GM19193 (cell line): ENCODE results near the gene PCDHGA12.
"Not testable (repeated sequence)": the region's sequence is repeated elsewhere in the genome, so short reads cannot be mapped to it uniquely, and the experiment has no call there.

ENCODE experiments used
- POLR2A ChIP-seq: IDR thresholded peaks from 4 replicates; pipeline ENCODE4 v1.6.1; 2011; ENCODE audit not compliant: insufficient read depth, insufficient read length; ENCODE audit errors: extremely low read depth

The PCDHGA12 gene

DNA sequence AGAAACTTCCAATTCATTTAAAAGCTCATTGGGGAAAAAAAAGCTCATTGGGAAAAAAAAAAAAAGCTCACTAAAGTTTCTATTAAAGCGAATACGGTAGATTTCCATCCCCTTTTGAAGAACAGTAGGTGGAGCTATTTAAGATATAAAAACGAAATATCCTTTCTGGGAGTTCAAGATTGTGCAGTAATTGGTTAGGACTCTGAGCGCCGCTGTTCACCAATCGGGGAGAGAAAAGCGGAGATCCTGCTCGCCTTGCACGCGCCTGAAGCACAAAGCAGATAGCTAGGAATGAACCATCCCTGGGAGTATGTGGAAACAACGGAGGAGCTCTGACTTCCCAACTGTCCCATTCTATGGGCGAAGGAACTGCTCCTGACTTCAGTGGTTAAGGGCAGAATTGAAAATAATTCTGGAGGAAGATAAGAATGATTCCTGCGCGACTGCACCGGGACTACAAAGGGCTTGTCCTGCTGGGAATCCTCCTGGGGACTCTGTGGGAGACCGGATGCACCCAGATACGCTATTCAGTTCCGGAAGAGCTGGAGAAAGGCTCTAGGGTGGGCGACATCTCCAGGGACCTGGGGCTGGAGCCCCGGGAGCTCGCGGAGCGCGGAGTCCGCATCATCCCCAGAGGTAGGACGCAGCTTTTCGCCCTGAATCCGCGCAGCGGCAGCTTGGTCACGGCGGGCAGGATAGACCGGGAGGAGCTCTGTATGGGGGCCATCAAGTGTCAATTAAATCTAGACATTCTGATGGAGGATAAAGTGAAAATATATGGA, at the start of gene PCDHGA12:
Gene PCDHGA12 (plus strand): TSS at position 176 of the 782 bp plus-strand sequence. CDS start 253 bp downstream, at position 429.
- no peak for TF ChIP-seq POLR2A

DNA sequence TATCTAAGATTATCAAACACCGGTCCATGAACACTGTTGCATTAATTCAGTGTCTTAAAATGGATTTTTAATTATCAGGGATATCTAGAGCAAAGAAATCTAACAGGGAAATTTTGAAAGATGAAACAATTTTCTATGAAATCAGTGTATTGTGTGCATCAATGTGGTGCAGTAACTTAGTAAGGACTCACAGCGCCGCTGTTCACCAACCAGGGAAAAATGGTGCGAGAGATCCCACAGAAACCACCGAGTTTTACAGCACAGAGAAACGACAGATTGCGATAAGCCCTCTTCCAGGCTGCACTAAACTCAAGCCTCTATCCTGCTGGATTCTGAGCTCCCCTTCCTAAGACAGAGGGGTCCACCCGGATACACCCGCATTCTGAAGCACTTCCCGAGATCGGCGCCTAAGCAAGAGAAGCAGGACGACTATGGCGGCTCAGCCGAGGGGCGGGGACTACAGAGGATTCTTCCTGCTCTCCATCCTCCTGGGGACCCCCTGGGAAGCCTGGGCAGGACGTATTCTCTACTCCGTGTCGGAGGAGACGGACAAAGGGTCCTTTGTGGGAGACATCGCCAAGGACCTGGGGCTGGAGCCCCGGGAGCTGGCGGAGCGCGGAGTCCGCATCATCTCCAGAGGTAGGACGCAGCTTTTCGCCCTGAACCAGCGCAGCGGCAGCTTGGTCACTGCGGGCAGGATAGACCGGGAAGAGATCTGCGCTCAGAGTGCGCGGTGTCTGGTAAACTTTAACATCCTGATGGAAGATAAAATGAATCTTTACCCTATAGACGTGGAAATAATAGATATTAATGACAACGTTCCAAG, 47.6 kb upstream of the PCDHGA12 start, which contains the start of gene PCDHGA7:
Gene PCDHGA7 (plus strand): TSS at position 274 of the 826 bp plus-strand sequence. CDS start 158 bp downstream, at position 432.
- TF ChIP-seq POLR2A, result no peak

DNA sequence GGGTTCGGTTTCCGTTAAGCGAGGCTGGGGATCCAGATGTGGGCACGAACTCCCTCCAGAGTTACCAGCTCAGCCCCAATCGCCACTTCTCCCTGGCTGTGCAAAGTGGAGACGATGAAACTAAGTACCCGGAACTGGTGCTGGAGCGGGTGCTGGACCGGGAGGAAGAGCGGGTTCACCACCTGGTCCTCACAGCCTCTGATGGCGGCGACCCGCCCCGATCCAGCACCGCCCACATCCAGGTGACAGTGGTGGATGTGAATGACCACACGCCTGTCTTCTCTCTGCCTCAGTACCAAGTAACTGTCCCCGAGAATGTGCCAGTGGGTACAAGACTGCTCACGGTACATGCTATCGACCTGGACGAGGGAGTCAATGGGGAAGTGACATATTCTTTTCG, 47.0 kb upstream of the PCDHGA12 start:
- no peak for TF ChIP-seq POLR2A

DNA sequence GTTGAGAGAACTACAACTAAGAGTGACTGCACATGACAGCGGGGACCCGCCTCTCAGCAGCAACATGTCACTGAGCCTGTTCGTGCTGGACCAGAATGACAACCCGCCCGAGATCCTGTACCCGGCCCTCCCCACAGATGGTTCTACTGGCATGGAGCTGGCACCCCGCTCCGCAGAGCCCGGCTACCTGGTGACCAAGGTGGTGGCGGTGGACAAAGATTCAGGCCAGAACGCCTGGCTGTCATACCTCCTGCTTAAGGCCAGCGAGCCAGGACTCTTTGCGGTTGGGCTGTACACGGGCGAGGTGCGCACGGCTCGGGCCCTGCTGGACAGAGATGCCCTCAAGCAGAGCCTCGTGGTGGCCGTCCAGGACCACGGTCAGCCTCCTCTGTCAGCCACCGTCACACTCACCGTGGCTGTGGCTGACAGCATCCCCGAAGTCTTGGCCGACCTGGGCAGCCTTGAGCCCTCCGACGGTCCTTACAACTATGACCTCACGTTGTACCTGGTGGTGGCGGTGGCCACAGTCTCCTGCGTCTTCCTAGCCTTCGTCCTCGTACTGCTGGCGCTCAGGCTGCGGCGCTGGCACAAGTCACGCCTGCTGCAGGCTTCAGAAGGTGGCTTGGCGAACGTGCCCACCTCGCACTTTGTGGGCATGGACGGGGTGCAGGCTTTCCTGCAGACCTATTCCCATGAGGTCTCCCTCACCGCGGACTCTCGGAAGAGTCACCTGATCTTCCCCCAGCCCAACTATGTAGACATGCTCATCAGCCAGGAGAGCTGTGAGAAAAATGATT, 45.6 kb upstream of the PCDHGA12 start:
- TF ChIP-seq POLR2A, result no peak

DNA sequence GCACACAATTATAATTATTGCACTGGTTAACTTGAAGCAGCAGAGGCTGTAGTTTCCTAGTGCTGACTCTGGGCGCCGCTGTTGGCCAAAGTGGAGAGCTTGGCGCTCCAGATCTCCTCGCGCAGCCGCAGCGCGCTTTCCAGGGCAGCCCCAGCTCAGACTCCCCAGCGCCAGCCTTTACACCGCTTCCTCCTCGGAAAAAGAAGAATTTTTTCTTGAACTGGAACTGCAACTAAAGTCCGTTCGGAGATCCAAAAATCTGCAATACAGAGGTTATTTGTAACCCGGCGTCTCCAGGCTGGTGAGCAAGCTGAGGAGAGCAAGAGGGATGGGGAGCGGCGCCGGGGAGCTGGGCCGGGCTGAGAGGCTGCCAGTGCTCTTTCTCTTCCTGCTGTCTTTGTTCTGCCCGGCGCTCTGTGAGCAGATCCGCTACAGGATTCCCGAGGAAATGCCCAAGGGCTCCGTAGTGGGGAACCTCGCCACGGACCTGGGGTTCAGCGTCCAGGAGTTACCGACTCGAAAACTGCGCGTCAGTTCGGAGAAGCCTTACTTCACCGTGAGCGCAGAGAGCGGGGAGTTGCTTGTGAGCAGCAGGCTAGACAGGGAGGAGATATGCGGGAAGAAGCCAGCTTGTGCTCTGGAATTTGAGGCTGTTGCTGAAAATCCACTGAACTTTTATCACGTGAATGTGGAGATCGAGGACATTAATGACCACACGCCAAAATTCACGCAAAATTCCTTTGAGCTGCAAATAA, 42.6 kb upstream of the PCDHGA12 start, which contains the start of gene PCDHGB4:
Gene PCDHGB4 (plus strand): TSS at position 142 of the 755 bp plus-strand sequence. CDS start 187 bp downstream, at position 329.
- TF ChIP-seq POLR2A, result not testable (repeated sequence)

DNA sequence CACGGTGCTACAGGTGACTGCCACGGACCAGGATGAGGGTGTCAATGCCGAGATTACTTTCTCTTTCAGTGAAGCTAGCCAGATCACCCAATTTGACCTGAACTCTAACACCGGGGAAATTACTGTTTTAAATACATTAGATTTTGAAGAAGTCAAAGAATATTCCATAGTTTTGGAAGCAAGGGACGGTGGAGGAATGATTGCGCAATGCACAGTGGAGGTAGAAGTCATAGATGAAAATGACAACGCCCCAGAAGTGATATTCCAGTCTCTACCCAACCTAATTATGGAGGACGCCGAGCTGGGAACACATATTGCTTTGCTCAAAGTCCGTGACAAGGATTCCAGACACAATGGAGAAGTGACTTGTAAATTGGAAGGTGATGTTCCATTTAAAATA, 41.6 kb upstream of the PCDHGA12 start:
- no peak for TF ChIP-seq POLR2A

DNA sequence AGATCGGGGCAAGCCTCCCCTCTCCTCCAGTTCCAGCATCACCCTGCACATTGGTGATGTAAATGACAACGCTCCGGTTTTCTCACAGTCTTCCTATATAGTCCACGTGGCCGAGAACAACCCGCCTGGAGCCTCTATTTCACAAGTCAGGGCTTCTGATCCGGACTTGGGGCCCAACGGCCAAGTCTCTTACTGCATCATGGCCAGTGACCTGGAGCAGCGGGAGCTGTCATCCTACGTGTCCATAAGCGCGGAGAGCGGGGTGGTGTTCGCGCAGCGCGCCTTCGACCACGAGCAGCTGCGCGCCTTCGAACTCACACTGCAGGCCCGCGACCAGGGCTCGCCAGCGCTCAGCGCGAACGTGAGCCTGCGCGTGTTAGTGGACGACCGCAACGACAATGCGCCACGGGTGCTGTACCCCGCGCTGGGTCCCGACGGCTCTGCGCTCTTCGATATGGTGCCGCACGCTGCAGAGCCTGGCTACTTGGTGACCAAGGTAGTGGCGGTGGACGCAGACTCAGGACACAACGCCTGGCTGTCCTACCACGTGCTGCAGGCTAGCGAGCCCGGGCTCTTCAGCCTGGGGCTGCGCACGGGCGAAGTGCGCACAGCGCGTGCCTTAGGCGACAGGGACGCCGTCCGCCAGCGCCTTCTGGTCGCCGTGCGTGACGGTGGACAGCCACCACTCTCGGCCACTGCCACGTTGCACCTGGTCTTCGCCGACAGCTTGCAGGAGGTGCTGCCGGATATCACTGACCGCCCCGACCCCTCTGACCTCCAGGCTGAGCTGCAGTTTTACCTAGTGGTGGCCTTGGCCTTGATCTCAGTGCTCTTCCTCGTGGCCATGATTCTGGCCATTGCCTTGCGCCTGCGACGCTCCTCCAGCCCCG, 40.9 kb upstream of the PCDHGA12 start:
- TF ChIP-seq POLR2A, result no peak

DNA sequence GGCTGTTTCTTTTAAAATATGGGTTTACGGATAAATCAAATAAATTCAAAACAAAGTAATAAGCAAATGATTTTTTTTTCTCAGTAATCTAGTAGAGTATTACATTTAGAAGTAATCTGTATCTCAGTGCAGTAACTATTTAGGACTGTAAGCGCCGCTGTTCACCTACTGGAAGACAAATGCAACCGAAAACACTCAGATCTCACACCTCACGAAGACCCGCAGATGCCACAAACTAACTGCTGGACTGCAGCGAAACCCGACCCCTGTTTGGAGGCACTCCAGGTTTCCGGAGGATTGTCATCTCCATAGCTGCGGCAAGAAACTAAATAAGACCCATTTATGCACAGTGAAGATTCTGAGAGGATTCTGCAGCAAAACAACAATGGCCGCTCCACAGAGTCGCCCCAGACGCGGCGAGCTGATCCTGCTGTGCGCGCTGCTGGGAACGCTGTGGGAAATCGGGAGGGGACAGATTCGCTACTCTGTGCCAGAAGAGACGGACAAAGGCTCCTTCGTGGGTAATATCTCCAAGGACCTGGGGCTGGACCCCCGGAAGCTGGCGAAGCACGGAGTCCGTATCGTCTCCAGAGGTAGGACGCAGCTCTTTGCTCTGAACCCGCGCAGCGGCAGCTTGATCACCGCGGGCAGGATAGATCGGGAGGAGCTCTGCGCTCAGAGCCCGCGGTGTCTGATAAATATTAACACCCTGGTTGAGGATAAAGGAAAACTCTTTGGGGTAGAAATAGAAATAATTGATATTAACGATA, 37.7 kb upstream of the PCDHGA12 start, which contains the start of gene PCDHGA8:
Gene PCDHGA8 (plus strand): TSS at position 205 of the 770 bp plus-strand sequence. CDS start 181 bp downstream, at position 386.
- TF ChIP-seq POLR2A, result no peak

DNA sequence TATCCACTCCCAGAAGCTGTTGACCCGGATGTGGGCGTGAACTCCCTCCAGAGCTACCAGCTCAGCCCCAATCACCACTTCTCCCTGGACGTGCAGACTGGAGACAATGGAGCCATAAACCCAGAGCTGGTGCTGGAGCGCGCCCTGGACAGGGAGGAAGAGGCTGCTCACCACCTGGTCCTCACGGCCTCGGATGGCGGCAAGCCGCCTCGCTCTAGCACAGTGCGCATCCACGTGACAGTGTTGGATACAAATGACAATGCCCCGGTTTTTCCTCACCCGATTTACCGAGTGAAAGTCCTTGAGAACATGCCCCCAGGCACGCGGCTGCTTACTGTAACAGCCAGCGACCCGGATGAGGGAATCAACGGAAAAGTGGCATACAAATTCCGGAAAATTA, 37.0 kb upstream of the PCDHGA12 start:
- TF ChIP-seq POLR2A, result no peak

DNA sequence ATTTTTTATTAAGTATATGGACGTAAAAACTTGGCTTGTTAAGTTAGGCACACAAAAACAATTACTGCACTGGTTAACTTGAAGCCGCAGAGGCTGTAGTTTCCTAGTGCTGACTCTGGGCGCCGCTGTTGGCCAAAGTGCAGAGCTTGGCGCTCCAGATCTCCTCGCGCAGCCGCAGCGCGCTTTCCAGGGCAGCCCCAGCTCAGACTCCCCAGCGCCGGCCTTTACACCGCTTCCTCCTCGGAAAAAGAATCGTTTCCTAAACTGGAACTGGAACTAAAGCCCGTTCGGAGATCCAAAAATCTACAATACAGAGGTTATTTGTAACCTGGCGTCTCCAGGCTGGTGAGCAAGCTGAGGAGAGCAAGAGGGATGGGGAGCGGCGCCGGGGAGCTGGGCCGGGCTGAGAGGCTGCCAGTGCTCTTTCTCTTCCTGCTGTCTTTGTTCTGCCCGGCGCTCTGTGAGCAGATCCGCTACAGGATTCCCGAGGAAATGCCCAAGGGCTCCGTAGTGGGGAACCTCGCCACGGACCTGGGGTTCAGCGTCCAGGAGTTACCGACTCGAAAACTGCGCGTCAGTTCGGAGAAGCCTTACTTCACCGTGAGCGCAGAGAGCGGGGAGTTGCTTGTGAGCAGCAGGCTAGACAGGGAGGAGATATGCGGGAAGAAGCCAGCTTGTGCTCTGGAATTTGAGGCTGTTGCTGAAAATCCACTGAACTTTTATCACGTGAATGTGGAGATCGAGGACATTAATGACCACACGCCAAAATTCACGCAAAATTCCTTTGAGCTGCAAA, 32.4 kb upstream of the PCDHGA12 start, which contains the start of gene PCDHGB5:
Gene PCDHGB5 (plus strand): TSS at position 192 of the 796 bp plus-strand sequence. CDS start 181 bp downstream, at position 373.
- not testable (repeated sequence) for TF ChIP-seq POLR2A

DNA sequence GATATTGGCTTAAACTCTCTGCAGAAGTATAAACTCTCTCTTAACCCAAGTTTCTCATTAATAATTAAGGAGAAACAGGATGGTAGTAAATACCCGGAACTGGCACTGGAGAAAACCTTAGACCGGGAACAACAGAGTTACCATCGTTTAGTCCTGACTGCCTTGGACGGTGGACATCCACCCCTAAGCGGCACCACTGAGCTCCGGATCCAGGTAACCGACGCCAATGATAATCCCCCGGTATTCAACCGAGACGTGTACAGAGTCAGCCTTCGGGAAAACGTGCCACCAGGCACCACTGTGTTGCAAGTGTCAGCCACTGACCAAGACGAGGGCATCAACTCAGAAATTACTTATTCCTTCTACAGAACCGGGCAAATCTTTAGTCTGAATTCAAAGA, 31.7 kb upstream of the PCDHGA12 start:
- no peak for TF ChIP-seq POLR2A

DNA sequence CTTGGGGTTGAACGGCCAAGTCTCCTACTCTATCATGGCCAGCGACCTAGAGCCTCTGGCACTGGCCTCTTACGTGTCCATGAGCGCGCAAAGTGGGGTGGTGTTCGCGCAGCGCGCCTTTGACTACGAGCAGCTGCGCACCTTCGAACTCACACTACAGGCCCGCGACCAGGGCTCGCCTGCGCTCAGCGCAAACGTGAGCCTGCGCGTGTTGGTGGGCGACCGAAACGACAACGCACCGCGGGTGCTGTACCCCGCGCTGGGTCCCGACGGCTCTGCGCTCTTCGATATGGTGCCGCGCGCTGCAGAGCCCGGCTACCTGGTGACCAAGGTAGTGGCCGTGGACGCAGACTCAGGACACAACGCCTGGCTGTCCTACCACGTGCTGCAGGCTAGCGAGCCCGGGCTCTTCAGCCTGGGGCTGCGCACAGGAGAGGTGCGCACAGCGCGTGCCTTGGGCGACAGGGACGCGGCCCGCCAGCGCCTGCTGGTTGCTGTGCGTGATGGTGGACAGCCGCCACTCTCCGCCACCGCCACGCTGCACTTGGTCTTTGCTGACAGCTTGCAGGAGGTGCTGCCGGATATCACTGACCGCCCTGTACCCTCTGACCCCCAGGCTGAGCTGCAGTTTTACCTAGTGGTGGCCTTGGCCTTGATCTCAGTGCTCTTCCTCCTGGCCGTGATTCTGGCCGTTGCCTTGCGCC, 30.6 kb upstream of the PCDHGA12 start:
- no peak for TF ChIP-seq POLR2A
